B cell (primary cell): Measurements from ENCODE around the gene BMPR1A. TPM values are rescaled to one million over a fixed set of nuclear protein-coding genes. Genes with fewer than 3 reads are reported as not detected.
"Not testable (repeated sequence)": the region's sequence is repeated elsewhere in the genome, so short reads cannot be mapped to it uniquely, and the experiment has no call there.

Source experiments
- ATAC-seq: fragments of 200-7000 bp; cut with Tn5 transposase; one replicate; pipeline ENCODE4 v1.10.0; 2021; ENCODE audit warnings: low read depth, mild to moderate bottlenecking, moderate number of reproducible peaks, moderate library complexity
- CTCF ChIA-PET: fragments of 350-600 bp; sonication (Branson Sonifier 250); formaldehyde crosslinking; loops from one replicate; lab custom pipeline; 2021; ENCODE audit warnings: antibody characterized with exemption, inconsistent platforms; lab: Charles Lee
- POLR2A ChIA-PET: fragments of 350-600 bp; sonication (Branson Sonifier 250); formaldehyde crosslinking; loops from one replicate; lab custom pipeline; 2021; ENCODE audit warnings: antibody characterized with exemption; lab: Charles Lee
- DNase-seq: peaks from one replicate; pipeline ENCODE4 v3.0.0; 2013
- H2AFZ ChIP-seq: 2 replicates; pipeline ENCODE4 v1.6.1; 2012; ENCODE audit warnings: mild to moderate bottlenecking, low read depth, low read length; ENCODE audit not compliant: insufficient read depth, poor library complexity, severe bottlenecking
- H3K27ac ChIP-seq, 2 donors: 1 replicate in 1 of 2; 2 replicates in 1 of 2; pipeline ENCODE4 v1.5.1; 2012 to 2013; ENCODE audit warnings: low read length in 2 of 2, mild to moderate bottlenecking in 2 of 2, moderate library complexity in 1 of 2
- H3K27me3 ChIP-seq, 4 experiments: fragments of 200-600 bp in 1 of 4; sonication (generic) in 1 of 4; replicated peaks in 1 of 4; 1 replicate in 2 of 4; 2 replicates in 2 of 4; pipeline versions ENCODE4 v1.6.1 to v1.7.0; 2013 to 2016; ENCODE audit warnings: low read length in 3 of 4, mild to moderate bottlenecking in 2 of 4, mixed read lengths in 1 of 4, moderate library complexity in 1 of 4; ENCODE audit not compliant: insufficient read depth in 4 of 4, control insufficient read depth in 3 of 4; ENCODE audit errors: control extremely low read depth in 1 of 4
- H3K36me3 ChIP-seq, 2 experiments: replicated peaks in 1 of 2; 1 replicate in 1 of 2; 2 replicates in 1 of 2; pipeline versions ENCODE4 v1.6.1 to v1.7.1; 2013; ENCODE audit warnings: low read length in 1 of 2; ENCODE audit not compliant: insufficient read depth in 2 of 2, control insufficient read depth in 1 of 2; ENCODE audit errors: control extremely low read depth in 1 of 2, extremely low read depth in 1 of 2
- H3K4me1 ChIP-seq, 2 donors: fragments of 200-600 bp in 1 of 2; sonication (generic) in 1 of 2; 1 replicate in 1 of 2; 2 replicates in 1 of 2; pipeline versions ENCODE4 v1.5.1 to v1.6.1; 2013 to 2017; ENCODE audit warnings: low read length in 2 of 2; ENCODE audit not compliant: control insufficient read depth in 2 of 2, insufficient read depth in 2 of 2
- H3K4me2 ChIP-seq: replicated peaks from 2 replicates; pipeline ENCODE3; 2012; ENCODE audit warnings: mild to moderate bottlenecking, low read depth, low read length; ENCODE audit not compliant: poor library complexity, severe bottlenecking
- H3K4me3 ChIP-seq, 5 experiments: fragments of 200-600 bp in 1 of 5; sonication (generic) in 1 of 5; 1 replicate in 3 of 5; 2 replicates in 2 of 5; pipeline versions ENCODE4 v1.5.1 to v1.7.0; 2011 to 2016; ENCODE audit warnings: low read length in 4 of 5, mild to moderate bottlenecking in 4 of 5, low read depth in 2 of 5, control low read depth in 1 of 5, moderate library complexity in 1 of 5; ENCODE audit not compliant: insufficient read depth in 1 of 5; ENCODE audit errors: control extremely low read depth in 1 of 5, extremely low read depth in 1 of 5
- H3K79me2 ChIP-seq: fragments of 200-600 bp; sonication (generic); one replicate; pipeline ENCODE4 v1.6.0; 2016; ENCODE audit warnings: low read length; ENCODE audit not compliant: control insufficient read depth, insufficient read depth
- H3K9ac ChIP-seq: fragments of 200-600 bp; sonication (generic); 2 replicates; pipeline ENCODE4 v1.6.1; 2017; ENCODE audit warnings: mild to moderate bottlenecking, low read length, moderate library complexity
- H3K9me3 ChIP-seq, 3 donors: one replicate each; pipeline versions ENCODE4 v1.6.1 to v1.7.1; 2013; ENCODE audit warnings: low read length in 2 of 3; ENCODE audit not compliant: control insufficient read depth in 2 of 3, insufficient read depth in 1 of 3; ENCODE audit errors: control extremely low read depth in 1 of 3
- H4K20me1 ChIP-seq: 2 replicates; pipeline ENCODE4 v1.6.0; 2012; ENCODE audit warnings: mild to moderate bottlenecking, low read length; ENCODE audit not compliant: insufficient read depth, control insufficient read depth, poor library complexity, severe bottlenecking
- H3K27ac Mint-ChIP-seq: one replicate; pipeline ENCODE4 v1.8.0; 2021; ENCODE audit warnings: mixed read lengths
- H3K27me3 Mint-ChIP-seq: one replicate; pipeline ENCODE4 v1.8.0; 2021; ENCODE audit warnings: mixed read lengths
- H3K4me1 Mint-ChIP-seq: one replicate; pipeline ENCODE4 v1.8.0; 2021; ENCODE audit warnings: mixed read lengths
- H3K4me3 Mint-ChIP-seq: one replicate; pipeline ENCODE4 v1.8.0; 2021; ENCODE audit warnings: mixed read lengths
- H3K9me3 Mint-ChIP-seq: one replicate; pipeline ENCODE4 v1.8.0; 2022; ENCODE audit warnings: mixed read lengths; ENCODE audit not compliant: insufficient read depth
- EZH2 ChIP-seq: IDR thresholded peaks from 2 replicates; pipeline ENCODE4 v1.6.1; 2012; ENCODE audit warnings: borderline replicate concordance, low read depth, mild to moderate bottlenecking, moderate library complexity, low read length; ENCODE audit not compliant: insufficient read depth, poor library complexity, severe bottlenecking
- WGBS: methylation state at CpG from one replicate; pipeline ENCODE4 v1.1.5; 2013; ENCODE audit warnings: missing lambda C conversion rate; ENCODE audit not compliant: insufficient coverage; 5-methylcytosine and 5-hydroxymethylcytosine counted together
- intact Hi-C: fragments of 100-400 bp; cut with micrococcal nuclease; formaldehyde crosslinking; loops from one replicate; pipeline ENCODE4 v1.10.0; 2022
- polyA plus RNA-seq: library from polyadenylated mRNA; depleted of rRNA; stranded (reverse); fragments of >200 nt; gene quantifications from 2 replicates; pipeline ENCODE4 v1.2.3, GENCODE V29; 2012
- total RNA-seq, 2 donors: library from RNA; stranded (reverse); fragments of 120-200 nt in 1 of 2; gene quantifications; 1 replicate in 1 of 2; 2 replicates in 1 of 2; pipeline versions ENCODE4 v1.2.3 to v1.2.4, GENCODE V29; 2013 to 2022
- TF ChIP-seq, protein P1 (sequence below): fragments of 200-600 bp; IDR thresholded peaks from one replicate; pipeline ENCODE4 v1.8.0; 2022; ENCODE audit warnings: antibody characterized with exemption, mild to moderate bottlenecking

The BMPR1A gene
- total and polyA plus RNA-seq, 2 donors (not counting 1 experiment from before 2014, with no cell fraction given), result 1.9 to 15.1 TPM

DNA sequence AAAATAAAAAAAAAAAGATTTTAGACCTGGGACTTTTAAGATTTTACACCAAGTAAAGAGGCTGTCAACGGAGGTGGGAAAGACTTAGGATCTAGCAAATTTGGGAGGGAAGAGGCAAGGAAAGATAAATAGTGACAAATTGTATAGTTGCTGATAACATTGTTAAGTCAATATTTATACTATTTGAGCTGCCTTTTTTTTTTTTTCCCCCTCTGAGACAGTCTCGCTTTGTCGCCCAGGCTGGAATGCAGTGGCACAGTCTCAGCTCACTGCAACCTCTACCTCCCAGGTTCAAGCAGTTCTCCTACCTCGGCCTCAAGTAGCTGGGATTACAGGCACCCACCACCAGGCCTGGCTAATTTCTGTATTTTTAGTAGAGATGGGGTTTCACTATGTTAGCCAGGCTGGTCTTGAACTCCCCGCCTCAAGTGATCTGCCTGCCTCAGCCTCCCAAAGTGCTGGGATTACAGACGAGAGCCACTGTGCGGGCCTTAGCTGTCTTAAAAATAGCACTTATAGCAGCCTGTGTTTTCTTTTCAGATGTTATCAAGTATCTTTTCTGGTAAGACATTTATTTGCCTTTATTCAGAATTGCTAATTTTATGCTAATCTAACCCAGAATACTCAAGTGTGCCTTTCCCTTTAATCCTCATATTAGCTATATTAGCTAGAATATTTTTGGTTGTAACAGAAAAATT, 106.5 kb downstream of the BMPR1A start:
- H3K4me3 ChIP-seq, result no peak overlapping the region
- H3K27ac ChIP-seq, result no peak overlapping the region
- DNase-seq, result no peak
- ChIA-PET POLR2A (no interaction called here), CTCF (no interaction called here)
- no peaks in the 10 kb centered on the region for H3K36me3 ChIP-seq
- Mint-ChIP-seq H3K27me3 (no peaks in the 10 kb centered on the region), H3K4me3 (no peak overlapping the region), H3K27ac (no peak overlapping the region), H3K9me3 (no peaks in the 10 kb centered on the region), H3K4me1 (no peaks in the 10 kb centered on the region)
- no peaks in the 10 kb centered on the region for H3K79me2 ChIP-seq
- H3K4me2 ChIP-seq, result no peak overlapping the region
- ATAC-seq, result no peak
- no peaks in the 10 kb centered on the region for H3K4me1 ChIP-seq
- no peak overlapping the region for H3K9ac ChIP-seq
- H3K27me3 ChIP-seq, result no peaks in the 10 kb centered on the region
- intact Hi-C loops, result no loop called here
- WGBS, result 96% methylated on average over 5 of the region's 7 CpGs
- TF ChIP-seq EZH2, result no peak
- TF ChIP-seq, protein P1, sequence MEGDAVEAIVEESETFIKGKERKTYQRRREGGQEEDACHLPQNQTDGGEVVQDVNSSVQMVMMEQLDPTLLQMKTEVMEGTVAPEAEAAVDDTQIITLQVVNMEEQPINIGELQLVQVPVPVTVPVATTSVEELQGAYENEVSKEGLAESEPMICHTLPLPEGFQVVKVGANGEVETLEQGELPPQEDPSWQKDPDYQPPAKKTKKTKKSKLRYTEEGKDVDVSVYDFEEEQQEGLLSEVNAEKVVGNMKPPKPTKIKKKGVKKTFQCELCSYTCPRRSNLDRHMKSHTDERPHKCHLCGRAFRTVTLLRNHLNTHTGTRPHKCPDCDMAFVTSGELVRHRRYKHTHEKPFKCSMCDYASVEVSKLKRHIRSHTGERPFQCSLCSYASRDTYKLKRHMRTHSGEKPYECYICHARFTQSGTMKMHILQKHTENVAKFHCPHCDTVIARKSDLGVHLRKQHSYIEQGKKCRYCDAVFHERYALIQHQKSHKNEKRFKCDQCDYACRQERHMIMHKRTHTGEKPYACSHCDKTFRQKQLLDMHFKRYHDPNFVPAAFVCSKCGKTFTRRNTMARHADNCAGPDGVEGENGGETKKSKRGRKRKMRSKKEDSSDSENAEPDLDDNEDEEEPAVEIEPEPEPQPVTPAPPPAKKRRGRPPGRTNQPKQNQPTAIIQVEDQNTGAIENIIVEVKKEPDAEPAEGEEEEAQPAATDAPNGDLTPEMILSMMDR, result no peak
- H4K20me1 ChIP-seq, result no peaks in the 10 kb centered on the region
- no peak overlapping the region for H2AFZ ChIP-seq
- no peaks in the 10 kb centered on the region for H3K9me3 ChIP-seq

- TF ChIP-seq, protein P1, result no peak
- TF ChIP-seq EZH2, result no peak
- Histone ChIP-seq H3K27me3 (no peaks in the 10 kb centered on the region), H3K4me3 (no peak overlapping the region), H3K79me2 (no peaks in the 10 kb centered on the region), H4K20me1 (no peaks in the 10 kb centered on the region), H3K4me1 (no peaks in the 10 kb centered on the region), H3K9me3 (no peaks in the 10 kb centered on the region), H3K36me3 (no peaks in the 10 kb centered on the region), H3K4me2 (no peak overlapping the region), H2AFZ (no peak overlapping the region), H3K9ac (no peak overlapping the region), H3K27ac (no peak overlapping the region)
- Mint-ChIP-seq H3K27ac (no peak overlapping the region), H3K4me3 (no peak overlapping the region), H3K4me1 (no peaks in the 10 kb centered on the region), H3K9me3 (no peaks in the 10 kb centered on the region), H3K27me3 (no peaks in the 10 kb centered on the region)
- POLR2A ChIA-PET, result no interaction called here
- intact Hi-C loops, result no loop called here
- no peak for DNase-seq
- ATAC-seq, result no peak
- WGBS, result 100% methylated on average over 2 of the region's 3 CpGs
- CTCF ChIA-PET, result no interaction called here
Observed at GRCh38 chr10:86863484-86863842, 107.0 kb downstream of the BMPR1A start.

DNA sequence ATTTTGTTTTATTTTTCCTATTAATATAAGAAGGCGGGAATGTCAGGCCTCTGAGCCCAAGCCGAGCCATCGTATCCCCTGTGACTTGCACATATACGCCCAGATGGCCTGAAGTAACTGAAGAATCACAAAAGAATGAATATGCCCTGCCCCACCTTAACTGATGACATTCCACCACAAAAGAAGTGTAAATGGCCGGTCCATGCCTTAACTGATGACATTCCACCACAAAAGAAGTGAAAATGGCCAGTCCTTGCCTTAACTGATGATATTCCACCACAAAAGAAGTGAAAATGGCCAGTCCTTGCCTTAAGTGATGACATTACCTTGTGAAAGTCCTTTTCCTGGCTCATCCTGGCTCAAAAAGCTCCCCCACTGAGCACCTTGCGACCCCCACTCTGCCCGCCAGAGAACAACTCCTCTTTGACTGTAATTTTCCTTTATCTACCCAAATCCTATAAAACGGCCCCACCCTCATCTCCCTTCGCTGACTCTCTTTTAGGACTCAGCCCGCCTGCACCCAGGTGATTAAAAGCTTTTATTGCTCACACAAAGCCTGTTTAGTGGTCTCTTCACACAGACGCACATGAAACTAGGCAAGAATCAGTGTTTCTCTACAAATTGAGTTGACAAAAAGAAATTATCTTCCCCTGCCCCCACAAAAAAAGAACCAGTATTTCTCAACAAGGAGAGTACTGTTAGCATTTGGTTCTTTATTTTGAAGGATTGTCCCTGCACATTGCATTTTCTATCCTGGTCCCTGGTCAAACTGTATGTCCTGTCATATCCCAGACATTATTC, 108.8 kb downstream of the BMPR1A start:
- CTCF ChIA-PET, H3K4me2 ChIP-seq, ATAC-seq, H3K79me2 ChIP-seq, H3K27me3 ChIP-seq, H3K4me3 ChIP-seq, H3K27ac ChIP-seq, H3K4me3 Mint-ChIP-seq, POLR2A ChIA-PET, H3K9me3 ChIP-seq, H3K4me1 Mint-ChIP-seq, H3K36me3 ChIP-seq, H3K27ac Mint-ChIP-seq, H3K27me3 Mint-ChIP-seq, H2AFZ ChIP-seq, H3K9ac ChIP-seq, DNase-seq, H4K20me1 ChIP-seq, H3K4me1 ChIP-seq, intact Hi-C loops, H3K9me3 Mint-ChIP-seq: not testable (repeated sequence)
- 100% methylated on average over 7 of the region's 11 CpGs for WGBS
